Stimulated activated naive CD8-positive, alpha-beta T cell treated with anti-CD3 and anti-CD28 coated beads, Interleukin-15, amount 100 ng/mL, for 72 hours (primary cell): ENCODE measurements around the gene PPM1F.
"Not testable (repeated sequence)": the region's sequence is repeated elsewhere in the genome, so short reads cannot be mapped to it uniquely, and the experiment has no call there.

Experiments
- ATAC-seq: fragments of 150-1000 bp; cut with Tn5 transposase; 2 replicates; pipeline ENCODE4 v1.10.0; 2021; ENCODE audit warnings: mild to moderate bottlenecking, moderate library complexity
- DNase-seq, 2 donors: peaks; one replicate each; pipeline ENCODE4 v3.0.0; 2021 to 2022
- H3K27ac Mint-ChIP-seq, 2 donors: one replicate each; pipeline ENCODE4 v1.8.0; 2022; ENCODE audit warnings: mild to moderate bottlenecking in 2 of 2, mixed read lengths in 2 of 2, moderate library complexity in 2 of 2
- H3K27me3 Mint-ChIP-seq: one replicate; pipeline ENCODE4 v1.8.0; 2022; ENCODE audit warnings: mixed read lengths
- H3K4me1 Mint-ChIP-seq: one replicate; pipeline ENCODE4 v1.8.0; 2022; ENCODE audit warnings: mild to moderate bottlenecking, mixed read lengths
- H3K4me3 Mint-ChIP-seq, 2 donors: one replicate each; pipeline ENCODE4 v1.8.0; 2022; ENCODE audit warnings: mild to moderate bottlenecking in 2 of 2, mixed read lengths in 2 of 2, moderate library complexity in 1 of 2
- H3K9me3 Mint-ChIP-seq, 2 donors: one replicate each; pipeline ENCODE4 v1.8.0; 2022; ENCODE audit warnings: mixed read lengths in 2 of 2

The PPM1F gene

DNA sequence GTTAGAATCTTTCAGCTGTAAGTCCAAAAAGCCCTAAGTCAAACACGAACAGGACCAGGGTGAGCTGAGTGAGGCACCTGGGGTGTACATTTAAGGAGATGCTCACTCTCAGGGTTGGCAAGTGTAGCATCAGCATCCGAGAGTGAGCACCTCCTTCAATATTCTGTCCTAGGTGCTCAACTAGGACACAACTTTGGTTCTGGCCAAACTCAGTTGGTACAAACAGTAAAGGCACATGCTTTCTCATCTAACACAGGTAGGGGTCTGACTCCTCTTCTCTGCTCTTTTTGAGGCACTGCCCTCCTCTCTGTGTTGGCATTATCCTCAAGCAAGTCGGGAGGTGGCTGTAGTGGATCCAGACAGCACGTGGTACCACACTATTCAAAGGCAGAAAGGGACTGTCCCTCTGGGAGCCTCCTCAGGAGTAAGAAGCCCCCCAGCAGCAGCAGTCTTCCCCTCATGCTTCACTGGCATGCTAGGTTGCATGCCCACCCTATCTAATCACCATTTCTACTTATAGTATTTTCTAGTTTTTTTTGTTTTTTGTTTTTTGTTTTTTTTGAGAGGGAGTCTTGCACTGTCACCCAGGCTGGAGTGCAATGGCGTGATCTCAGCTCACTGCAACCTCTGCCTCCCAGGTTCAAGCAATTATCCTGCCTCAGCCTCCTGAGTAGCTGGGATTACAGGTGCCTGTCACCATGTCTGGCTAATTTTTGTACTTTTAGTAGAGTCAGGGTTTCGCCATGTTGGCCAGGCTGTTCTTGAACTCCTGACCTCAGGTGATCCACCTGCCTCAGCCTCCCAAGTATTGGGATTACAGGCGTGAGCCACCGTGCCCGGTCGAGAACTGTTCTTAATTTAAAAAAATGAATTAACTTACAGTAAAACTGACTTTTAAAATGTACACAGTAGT is 70.6 kb downstream of the PPM1F start:
- DNase-seq (no peak), ATAC-seq (no peak)
- no peaks in the 10 kb centered on the region for H3K27me3 Mint-ChIP-seq
- H3K27ac Mint-ChIP-seq, result peak overlapping the region in 1 of 2 donors; percentile 53
- peaks cover 1% of the 10 kb centered on the region for H3K4me1 Mint-ChIP-seq
- H3K4me3 Mint-ChIP-seq, result no peak overlapping the region
- H3K9me3 Mint-ChIP-seq, result no peaks in the 10 kb centered on the region

DNA sequence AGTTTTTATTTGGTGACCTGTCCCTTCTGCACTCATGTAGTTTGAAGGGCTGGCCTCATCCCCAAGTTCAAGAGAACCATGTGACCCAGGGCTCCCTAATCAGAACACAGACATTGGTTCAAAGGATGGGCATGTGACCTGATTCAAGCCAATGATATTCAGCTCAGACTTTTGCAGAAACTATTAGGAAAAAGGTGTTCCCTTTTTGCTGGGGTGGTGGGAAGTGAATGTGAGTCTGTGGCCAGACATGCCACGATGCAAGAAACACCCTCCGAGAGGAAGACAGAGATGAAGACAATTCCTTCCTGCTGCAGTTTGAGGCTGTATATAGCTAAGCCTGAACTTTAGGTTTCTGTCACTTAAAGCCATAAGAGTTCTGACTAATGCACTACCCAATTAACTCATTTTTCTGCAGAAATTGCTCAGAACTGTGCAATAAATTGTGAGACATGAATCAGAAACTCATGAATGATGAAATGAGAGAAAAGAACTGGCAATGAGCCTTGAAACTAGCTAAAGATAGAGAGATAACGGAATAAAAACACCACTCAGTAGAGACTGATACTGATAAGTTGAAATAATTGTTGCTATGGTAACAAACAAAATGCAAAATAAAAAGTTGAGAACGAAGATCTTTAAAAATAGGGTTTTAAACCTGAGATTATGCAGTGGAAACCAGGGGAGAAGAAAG is 76.0 kb downstream of the PPM1F start:
- DNase-seq (peak; percentile 23 to 56), ATAC-seq (peak; percentile 97)
- Mint-ChIP-seq H3K4me3 (peak overlapping the region; percentile 6 to 49), H3K27ac (peak overlapping the region; percentile 92 to 98), H3K9me3 (no peaks in the 10 kb centered on the region), H3K27me3 (no peaks in the 10 kb centered on the region), H3K4me1 (peaks cover 19% of the 10 kb centered on the region)

DNA sequence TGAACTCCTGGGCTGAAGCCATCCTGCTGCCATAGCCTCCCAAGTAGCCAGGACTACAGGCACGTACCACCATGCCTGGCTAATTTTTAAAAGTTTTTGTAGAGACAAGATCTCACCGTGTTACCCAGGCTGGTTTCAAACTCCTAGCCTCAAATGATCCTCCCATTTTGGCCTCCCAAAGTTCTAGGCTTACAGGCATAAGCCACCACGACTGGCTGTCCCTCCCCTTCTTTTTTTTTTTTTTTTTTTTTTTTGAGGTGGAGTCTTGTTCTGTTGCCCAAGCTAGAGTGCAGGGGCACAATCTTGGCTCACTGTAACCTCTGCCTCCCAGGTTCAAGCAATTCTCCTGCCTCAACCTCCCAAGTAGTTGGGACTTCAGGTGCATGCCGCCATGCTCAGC is 77.7 kb downstream of the PPM1F start:
- not testable (repeated sequence) for H3K9me3 Mint-ChIP-seq, H3K4me3 Mint-ChIP-seq, DNase-seq, H3K27me3 Mint-ChIP-seq, ATAC-seq
- peaks cover 19% of the 10 kb centered on the region for H3K4me1 Mint-ChIP-seq
- H3K27ac Mint-ChIP-seq, result peak overlapping the region in 1 of 2 donors; percentile 81

DNA sequence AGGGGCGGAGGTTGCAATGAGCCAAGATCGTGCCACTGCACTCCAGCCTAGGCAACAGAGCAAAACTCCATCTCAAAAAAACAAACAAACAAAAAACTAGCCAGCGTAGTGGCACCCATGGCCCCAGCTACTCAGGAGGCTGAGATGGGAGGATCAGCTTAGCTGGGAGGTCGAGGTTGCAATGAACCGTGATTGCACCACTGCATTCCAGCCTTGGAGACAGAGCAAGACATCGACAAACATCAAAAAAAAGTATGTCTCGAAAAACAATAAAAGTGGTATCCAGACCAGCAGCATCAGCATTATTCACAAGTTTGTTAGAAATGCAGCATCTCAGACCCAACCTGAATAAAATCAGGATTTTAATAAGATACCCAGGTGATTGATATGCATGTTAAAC is 79.0 kb downstream of the PPM1F start:
- no peaks in the 10 kb centered on the region for H3K9me3 Mint-ChIP-seq
- H3K27me3 Mint-ChIP-seq, result no peaks in the 10 kb centered on the region
- H3K4me3 Mint-ChIP-seq, result no peak overlapping the region
- DNase-seq (no peak), ATAC-seq (no peak)
- no peak overlapping the region for H3K27ac Mint-ChIP-seq
- H3K4me1 Mint-ChIP-seq, result peaks cover 23% of the 10 kb centered on the region

DNA sequence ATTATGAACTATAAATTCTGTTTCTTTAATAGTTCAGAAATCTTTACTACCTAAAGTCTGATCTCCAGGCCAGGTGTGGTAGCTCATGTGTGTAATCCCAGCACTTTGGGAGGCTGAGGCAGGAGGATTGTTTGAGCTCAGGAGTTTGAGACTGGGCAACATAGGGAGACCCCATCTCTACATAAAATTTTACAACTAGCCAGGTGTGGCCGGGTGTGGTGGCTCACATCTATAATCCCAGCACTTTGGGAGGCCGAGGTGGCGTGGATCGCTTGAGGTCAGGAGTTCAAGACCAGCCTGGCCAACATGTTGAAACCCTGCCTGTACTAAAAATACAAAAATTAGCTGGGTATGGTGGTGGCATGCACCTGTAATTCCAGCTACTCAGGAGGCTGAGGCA is 79.9 kb downstream of the PPM1F start:
- not testable (repeated sequence) for ATAC-seq, H3K27ac Mint-ChIP-seq, H3K4me3 Mint-ChIP-seq, DNase-seq, H3K9me3 Mint-ChIP-seq, H3K27me3 Mint-ChIP-seq
- peaks cover 32% of the 10 kb centered on the region for H3K4me1 Mint-ChIP-seq
